ENCODE results near the gene ABHD17C.

Gene ABHD17C

GRCh38 chr15:80788536-80788935 lies 93.4 kb downstream of the ABHD17C start:
- no peak for DNase-seq (ENCODE audit: low spot score)

GRCh38 chr15:80789296-80789695 lies 94.2 kb downstream of the ABHD17C start:
- peak; percentile 16 for DNase-seq (ENCODE audit: low spot score)

- DNase-seq (ENCODE audit: low spot score) = no peak
These were observed 94.7 kb downstream of the ABHD17C start for GRCh38 chr15:80789796-80790195.

GRCh38 chr15:80790236-80790635 lies 95.1 kb downstream of the ABHD17C start:
- DNase-seq (ENCODE audit: low spot score) = no peak

GRCh38 chr15:80791004-80791403 lies 95.9 kb downstream of the ABHD17C start:
- no peak for DNase-seq (ENCODE audit: low spot score)

- DNase-seq (ENCODE audit: low spot score) = no peak
These were observed 101.3 kb downstream of the ABHD17C start for GRCh38 chr15:80796407-80796806.

- no peak for DNase-seq (ENCODE audit: low spot score)
These were observed 103.8 kb downstream of the ABHD17C start for GRCh38 chr15:80798911-80799310.

GRCh38 chr15:80800067-80800466 lies 105.0 kb downstream of the ABHD17C start:
- DNase-seq (ENCODE audit: low spot score) = no peak

- no peak for DNase-seq (ENCODE audit: low spot score)
These were observed 107.0 kb downstream of the ABHD17C start for GRCh38 chr15:80801891-80802680.

- no peak for DNase-seq (ENCODE audit: low spot score)
These were observed 108.7 kb downstream of the ABHD17C start for GRCh38 chr15:80803580-80804525.

- no peak for DNase-seq (ENCODE audit: low spot score)
These were observed 109.9 kb downstream of the ABHD17C start for GRCh38 chr15:80804970-80805495.
